Measurements from ENCODE around the gene RNH1.
A peak's percentile ranks its signal among the peaks of the same experiment; 100 is the strongest.

Gene RNH1

GRCh38 chr11:536841-537621 lies 30.0 kb upstream of the RNH1 start, which contains the start of gene LRRC56:
Gene LRRC56 (plus strand): TSS chr11:537527. CDS start chr11:540685, 3,158 bp downstream.
- peak; percentile 97 for DNase-seq

GRCh38 chr11:535519-536454 lies 28.7 kb upstream of the RNH1 start, which contains the start of gene HRAS:
Gene HRAS (minus strand): TSS chr11:535576.
- peak; percentile 97 for DNase-seq

GRCh38 chr11:535210-535518 lies 28.1 kb upstream of the RNH1 start:
- DNase-seq = no peak

- peak; percentile 31 for DNase-seq
Observed at GRCh38 chr11:534396-535209, 27.6 kb upstream of the RNH1 start.

GRCh38 chr11:533586-534395 lies 26.7 kb upstream of the RNH1 start:
- DNase-seq = no peak

- DNase-seq = no peak
Observed at GRCh38 chr11:532986-533585, 26.0 kb upstream of the RNH1 start.

GRCh38 chr11:532527-532985 lies 25.5 kb upstream of the RNH1 start:
- DNase-seq = no peak

- no peak for DNase-seq
Observed at GRCh38 chr11:531919-532526, 25.0 kb upstream of the RNH1 start.

GRCh38 chr11:530960-531831 lies 24.2 kb upstream of the RNH1 start:
- DNase-seq = no peak

GRCh38 chr11:529728-530411 lies 22.8 kb upstream of the RNH1 start:
- no peak for DNase-seq

- no peak for DNase-seq
Observed at GRCh38 chr11:528815-529727, 22.0 kb upstream of the RNH1 start.

GRCh38 chr11:528166-528814 lies 21.2 kb upstream of the RNH1 start:
- DNase-seq = no peak

GRCh38 chr11:526192-526591 lies 19.1 kb upstream of the RNH1 start:
- no peak for DNase-seq

GRCh38 chr11:521177-521688 lies 14.2 kb upstream of the RNH1 start:
- DNase-seq = no peak

- DNase-seq = no peak
Observed at GRCh38 chr11:520428-521176, 13.6 kb upstream of the RNH1 start.

- DNase-seq = peak; percentile 91
Observed at GRCh38 chr11:518463-519202, 11.6 kb upstream of the RNH1 start.

Measured in CD4-positive, alpha-beta T cell treated with Interleukin-12 subunit alpha and Interleukin-12 subunit beta, for 1 hour (primary cell).